Fibroblast of lung (primary cell): ENCODE measurements around the gene TMEM252. TPM values are rescaled to one million over a fixed set of nuclear protein-coding genes. Genes with fewer than 3 reads are reported as not detected.

ENCODE experiments used
- DNase-seq, 2 donors: peaks; one replicate each; pipeline versions ENCODE4 v3.0.0 to v3.0.0-alpha.2; 2010; ENCODE audit warnings: low read depth in 2 of 2
- H2AFZ ChIP-seq: 2 replicates; pipeline ENCODE4 v1.5.1; 2012; ENCODE audit warnings: low read length, control low read depth, inconsistent platforms
- H3K27ac ChIP-seq: 2 replicates; pipeline ENCODE4 v1.5.1; 2011; ENCODE audit warnings: low read length, control low read depth; ENCODE audit not compliant: insufficient read depth
- H3K27me3 ChIP-seq: 2 replicates; pipeline ENCODE4 v1.5.1; 2011; ENCODE audit warnings: mild to moderate bottlenecking, low read length; ENCODE audit not compliant: control insufficient read depth, insufficient read depth
- H3K36me3 ChIP-seq: 2 replicates; pipeline ENCODE4 v1.5.1; 2011; ENCODE audit warnings: low read length; ENCODE audit not compliant: control insufficient read depth, insufficient read depth
- H3K4me1 ChIP-seq: 2 replicates; pipeline ENCODE4 v1.5.1; 2011; ENCODE audit warnings: low read length; ENCODE audit not compliant: control insufficient read depth, insufficient read depth; ENCODE audit errors: extremely low read depth
- H3K4me2 ChIP-seq: 2 replicates; pipeline ENCODE4 v1.5.1; 2011; ENCODE audit warnings: low read length, control low read depth; ENCODE audit not compliant: insufficient read depth; ENCODE audit errors: extremely low read depth
- H3K4me3 ChIP-seq, 4 experiments: fragments of 200-600 bp in 1 of 4; sonication (generic) in 1 of 4; replicated peaks in 1 of 4; 2 replicates each; pipeline ENCODE4 v1.5.1; 2011 to 2016; ENCODE audit warnings: low read length in 4 of 4, low read depth in 3 of 4, mild to moderate bottlenecking in 3 of 4, control low read depth in 2 of 4, inconsistent platforms in 1 of 4, mixed read lengths in 1 of 4; ENCODE audit not compliant: insufficient read depth in 1 of 4; ENCODE audit errors: control extremely low read depth in 1 of 4
- H3K79me2 ChIP-seq: 2 replicates; pipeline ENCODE4 v1.5.1; 2012; ENCODE audit warnings: mild to moderate bottlenecking, low read length, inconsistent platforms; ENCODE audit not compliant: control insufficient read depth, insufficient read depth
- H3K9ac ChIP-seq: 2 replicates; pipeline ENCODE4 v1.5.1; 2011; ENCODE audit warnings: mild to moderate bottlenecking, low read length, control low read depth; ENCODE audit not compliant: insufficient read depth
- H3K9me3 ChIP-seq: 2 replicates; pipeline ENCODE4 v1.5.1; 2012; ENCODE audit warnings: low read depth, low read length; ENCODE audit not compliant: control insufficient read depth, insufficient read depth
- H4K20me1 ChIP-seq: 2 replicates; pipeline ENCODE4 v1.5.1; 2011; ENCODE audit warnings: low read length; ENCODE audit not compliant: control insufficient read depth, insufficient read depth; ENCODE audit errors: extremely low read depth
- EZH2 ChIP-seq: IDR thresholded peaks from 2 replicates; pipeline ENCODE4 v1.5.1; 2012; ENCODE audit warnings: low read length, control low read depth, mild to moderate bottlenecking; ENCODE audit errors: missing control alignments
- polyA plus RNA-seq, 2 donors: library from polyadenylated mRNA; depleted of rRNA in 1 of 2; stranded (reverse) in 1 of 2; unstranded in 1 of 2; fragments of >200 nt; gene quantifications; 2 replicates each; pipeline ENCODE4 v1.2.1, GENCODE V29; 2011 to 2012; ENCODE audit warnings: missing spikeins in 1 of 2
- total RNA-seq: library from RNA; depleted of rRNA; stranded (reverse); fragments of >200 nt; gene quantifications from 2 replicates; pipeline ENCODE4 v1.2.1, GENCODE V29; 2014
- TF ChIP-seq, protein P1 (sequence below), 2 donors: IDR thresholded peaks in 1 of 2; conservative IDR thresholded peaks in 1 of 2; 1 replicate in 1 of 2; 2 replicates in 1 of 2; pipeline ENCODE4 v1.5.1; 2011 to 2012; ENCODE audit warnings: low read length in 2 of 2, control low read depth in 1 of 2, inconsistent platforms in 1 of 2, low read depth in 1 of 2, mild to moderate bottlenecking in 1 of 2

Gene TMEM252
- total and polyA plus RNA-seq, 2 donors (not counting 1 experiment from before 2014, with no cell fraction given): not detected

DNA sequence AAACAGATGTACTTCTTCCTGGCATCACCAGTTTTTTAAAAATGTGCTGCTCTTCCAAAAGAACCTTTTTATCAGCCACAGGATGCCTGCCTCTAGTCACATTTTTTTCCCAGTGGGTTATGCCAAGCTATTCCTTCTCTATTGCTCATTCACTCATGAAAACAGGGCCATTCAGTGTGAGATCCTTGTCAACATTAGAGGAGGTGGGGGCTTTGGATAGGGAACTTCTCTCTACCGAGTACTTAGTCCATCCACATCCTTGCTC, 3.1 kb downstream of the TMEM252 start:
- Histone ChIP-seq H3K27me3 (no peaks in the 10 kb centered on the region), H3K4me3 (no peak overlapping the region), H3K4me2 (no peak overlapping the region), H3K27ac (no peak overlapping the region), H4K20me1 (no peaks in the 10 kb centered on the region), H3K36me3 (no peaks in the 10 kb centered on the region), H3K79me2 (no peaks in the 10 kb centered on the region), H2AFZ (no peak overlapping the region), H3K4me1 (no peaks in the 10 kb centered on the region), H3K9me3 (no peaks in the 10 kb centered on the region), H3K9ac (no peak overlapping the region)
- DNase-seq: no peak
- TF ChIP-seq, protein P1, sequence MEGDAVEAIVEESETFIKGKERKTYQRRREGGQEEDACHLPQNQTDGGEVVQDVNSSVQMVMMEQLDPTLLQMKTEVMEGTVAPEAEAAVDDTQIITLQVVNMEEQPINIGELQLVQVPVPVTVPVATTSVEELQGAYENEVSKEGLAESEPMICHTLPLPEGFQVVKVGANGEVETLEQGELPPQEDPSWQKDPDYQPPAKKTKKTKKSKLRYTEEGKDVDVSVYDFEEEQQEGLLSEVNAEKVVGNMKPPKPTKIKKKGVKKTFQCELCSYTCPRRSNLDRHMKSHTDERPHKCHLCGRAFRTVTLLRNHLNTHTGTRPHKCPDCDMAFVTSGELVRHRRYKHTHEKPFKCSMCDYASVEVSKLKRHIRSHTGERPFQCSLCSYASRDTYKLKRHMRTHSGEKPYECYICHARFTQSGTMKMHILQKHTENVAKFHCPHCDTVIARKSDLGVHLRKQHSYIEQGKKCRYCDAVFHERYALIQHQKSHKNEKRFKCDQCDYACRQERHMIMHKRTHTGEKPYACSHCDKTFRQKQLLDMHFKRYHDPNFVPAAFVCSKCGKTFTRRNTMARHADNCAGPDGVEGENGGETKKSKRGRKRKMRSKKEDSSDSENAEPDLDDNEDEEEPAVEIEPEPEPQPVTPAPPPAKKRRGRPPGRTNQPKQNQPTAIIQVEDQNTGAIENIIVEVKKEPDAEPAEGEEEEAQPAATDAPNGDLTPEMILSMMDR (conservative IDR thresholded peaks at IDR 0.05 in 1 of 2, IDR thresholded peaks at IDR 0.05 in 1 of 2; ENCODE audit: low read depth in 1 of 2, low read length in 2 of 2): no peak
- TF ChIP-seq EZH2: no peak

DNA sequence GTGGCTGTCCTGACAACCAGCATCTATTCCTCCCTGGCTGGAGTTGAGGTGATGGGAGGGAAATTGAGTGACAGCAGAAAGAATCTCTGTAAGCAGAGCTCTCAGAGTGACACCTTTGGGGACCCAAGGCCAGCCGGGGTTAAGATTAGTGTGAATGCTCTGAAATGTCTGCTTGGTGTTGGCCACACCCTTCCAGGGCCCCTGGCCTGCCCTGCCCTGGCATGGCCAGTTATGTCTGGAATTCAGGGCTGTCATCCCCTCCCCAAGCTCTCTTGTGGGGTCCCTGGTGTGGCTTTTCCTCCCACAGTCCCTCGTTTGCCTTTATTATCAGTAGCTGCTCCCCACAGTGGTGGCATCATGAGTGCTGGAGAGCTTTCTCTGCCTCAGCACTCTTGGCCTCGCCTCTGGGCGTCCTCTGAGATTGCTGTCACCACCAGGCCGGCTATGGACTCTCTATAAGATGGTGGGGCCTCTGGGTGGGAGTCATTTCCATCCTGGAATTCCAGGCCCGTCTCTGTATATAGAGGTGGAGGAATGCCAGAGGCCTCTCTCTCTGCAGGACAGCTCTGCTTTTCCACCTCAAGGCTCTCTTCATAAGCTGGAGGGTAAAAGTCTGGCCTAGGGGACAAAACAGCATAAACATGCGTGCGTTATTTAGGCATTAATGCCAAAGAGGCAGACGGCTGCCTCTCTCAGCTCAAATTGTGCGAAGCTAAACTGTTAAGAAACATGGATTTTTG, 3.6 kb downstream of the TMEM252 start:
- TF ChIP-seq EZH2: no peak
- TF ChIP-seq, protein P1 (conservative IDR thresholded peaks at IDR 0.05 in 1 of 2, IDR thresholded peaks at IDR 0.05 in 1 of 2; ENCODE audit: low read depth in 1 of 2, low read length in 2 of 2): no peak
- Histone ChIP-seq H3K36me3 (no peaks in the 10 kb centered on the region), H3K4me2 (no peak overlapping the region), H3K9me3 (no peaks in the 10 kb centered on the region), H4K20me1 (no peaks in the 10 kb centered on the region), H3K4me1 (no peaks in the 10 kb centered on the region), H2AFZ (no peak overlapping the region), H3K9ac (no peak overlapping the region), H3K27me3 (no peaks in the 10 kb centered on the region), H3K4me3 (no peak overlapping the region), H3K27ac (no peak overlapping the region), H3K79me2 (no peaks in the 10 kb centered on the region)
- DNase-seq: no peak

DNA sequence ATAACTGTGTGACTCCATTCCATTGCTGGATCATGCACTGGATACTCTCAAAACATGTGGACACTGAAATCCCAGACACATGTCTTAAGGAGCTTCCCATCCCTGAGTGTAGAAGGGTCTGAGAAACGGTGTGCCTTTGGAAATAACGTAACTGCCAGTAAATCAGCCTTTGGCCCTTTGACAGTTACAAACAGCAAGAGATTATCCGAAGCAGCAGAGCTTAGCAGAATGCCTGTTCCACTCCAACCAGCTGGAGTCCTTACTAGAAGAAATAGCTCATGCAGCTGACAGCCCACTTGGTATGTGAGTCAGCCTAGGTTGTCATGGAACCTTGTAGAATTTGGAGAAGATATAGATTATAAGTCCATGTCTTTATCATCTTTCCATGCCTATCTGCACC, 7.0 kb downstream of the TMEM252 start:
- no peak overlapping the region for H3K4me3 ChIP-seq
- DNase-seq: no peak
- H2AFZ ChIP-seq: no peak overlapping the region
- H3K9me3 ChIP-seq: no peaks in the 10 kb centered on the region
- H3K27ac ChIP-seq: no peak overlapping the region
- H4K20me1 ChIP-seq: no peaks in the 10 kb centered on the region
- H3K9ac ChIP-seq: no peak overlapping the region
- no peaks in the 10 kb centered on the region for H3K79me2 ChIP-seq
- TF ChIP-seq EZH2: no peak
- TF ChIP-seq, protein P1 (conservative IDR thresholded peaks at IDR 0.05 in 1 of 2, IDR thresholded peaks at IDR 0.05 in 1 of 2; ENCODE audit: low read depth in 1 of 2, low read length in 2 of 2): no peak
- no peaks in the 10 kb centered on the region for H3K36me3 ChIP-seq
- H3K4me1 ChIP-seq: no peaks in the 10 kb centered on the region
- no peak overlapping the region for H3K4me2 ChIP-seq
- no peaks in the 10 kb centered on the region for H3K27me3 ChIP-seq
